Left lung (tissue), 10 donors: ENCODE results near the gene ABCA1. TPM values are rescaled to one million over a fixed set of nuclear protein-coding genes. Genes with fewer than 3 reads are reported as not detected.

Experiments
- ATAC-seq: fragments of 200-7000 bp; cut with Tn5 transposase; one replicate; pipeline ENCODE4 v1.9.1; 2020; ENCODE audit warnings: moderate library complexity
- DNase-seq, 4 donors: peaks; one replicate each; pipeline ENCODE4 v3.0.0-alpha.2; 2013 to 2020
- H3K27ac ChIP-seq, 2 donors: fragments of 200-600 bp; sonication (generic) in 1 of 2; one replicate each; pipeline versions ENCODE4 v1.5.0 to v1.8.0; 2020 to 2021
- H3K27me3 ChIP-seq, 2 donors: fragments of 200-600 bp; sonication (generic) in 1 of 2; one replicate each; pipeline versions ENCODE4 v1.5.0 to v1.8.0; 2020 to 2021
- H3K36me3 ChIP-seq, 2 donors: fragments of 200-600 bp; sonication (generic) in 1 of 2; one replicate each; pipeline versions ENCODE4 v1.5.0 to v1.8.0; 2020 to 2021
- H3K4me1 ChIP-seq, 2 donors: fragments of 200-600 bp; one replicate each; pipeline ENCODE4 v1.8.0; 2021
- H3K4me3 ChIP-seq, 2 donors: fragments of 200-600 bp; sonication (generic) in 1 of 2; one replicate each; pipeline versions ENCODE4 v1.5.0 to v1.8.0; 2020 to 2021; ENCODE audit warnings: mild to moderate bottlenecking in 1 of 2
- H3K9me3 ChIP-seq, 2 donors: fragments of 200-600 bp; sonication (generic) in 1 of 2; one replicate each; pipeline versions ENCODE4 v1.5.0 to v1.8.0; 2020 to 2021
- CTCF ChIP-seq, 2 donors: fragments of 200-600 bp; sonication (generic) in 1 of 2; IDR thresholded peaks; one replicate each; pipeline versions ENCODE4 v1.5.0 to v1.8.0; 2021; ENCODE audit warnings: antibody characterized with exemption in 2 of 2
- intact Hi-C, 2 donors: fragments of 100-400 bp; cut with DNase I; formaldehyde crosslinking; loops; one replicate each; pipeline versions ENCODE4 v1.11.2 to v1.14.2; 2022
- polyA plus RNA-seq, 6 donors: library from polyadenylated mRNA; unstranded; fragments of 120-200 nt; gene quantifications; one replicate each; pipeline ENCODE4 v1.2.1, GENCODE V29; 2013; ENCODE audit not compliant: insufficient read length in 6 of 6
- total RNA-seq, 2 donors: library from RNA; stranded (reverse); fragmentation: NEBNext Ultra II Directional; extraction: Animal tissue kit (Norgen Biotek cat#: 25700); gene quantifications; one replicate each; pipeline ENCODE4 v1.2.1, GENCODE V29; 2021
- donor health status: DM: no; HTN: yes; CAD: no.
- donor health status: DM: no; HTN: no; CAD: no.

The ABCA1 gene
- total and polyA plus RNA-seq, 8 donors, result 12.8 to 53.0 (median 18.2) TPM

GRCh38 chr9:104883169-104883568 is 44.8 kb downstream of the ABCA1 start:
- DNase-seq (no peak), ATAC-seq (no peak)
- H3K27me3 ChIP-seq, result no peaks in the 10 kb centered on the region
- H3K4me1 ChIP-seq, result peaks cover 6 to 13% of the 10 kb centered on the region in 2 donors
- no peak overlapping the region for H3K4me3 ChIP-seq
- intact Hi-C loops, result no loop called here
- H3K9me3 ChIP-seq, result no peaks in the 10 kb centered on the region
- no peak overlapping the region for H3K27ac ChIP-seq
- peaks cover 0 to 78% of the 10 kb centered on the region in 2 donors for H3K36me3 ChIP-seq
- no peak for TF ChIP-seq CTCF (IDR thresholded peaks at IDR 0.05)

GRCh38 chr9:104882566-104882965 is 45.4 kb downstream of the ABCA1 start:
- intact Hi-C loops, result no loop called here
- H3K36me3 ChIP-seq, result peaks cover 0 to 72% of the 10 kb centered on the region in 2 donors
- ATAC-seq, result no peak

GRCh38 chr9:104882086-104882485 is 45.9 kb downstream of the ABCA1 start:
- Histone ChIP-seq H3K4me1 (peaks cover 6 to 13% of the 10 kb centered on the region in 2 donors), H3K4me3 (no peak overlapping the region), H3K9me3 (no peaks in the 10 kb centered on the region), H3K27me3 (no peaks in the 10 kb centered on the region), H3K36me3 (peaks cover 0 to 67% of the 10 kb centered on the region in 2 donors), H3K27ac (no peak overlapping the region)
- intact Hi-C loops, result no loop called here
- TF ChIP-seq CTCF (IDR thresholded peaks at IDR 0.05), result no peak
- ATAC-seq (no peak), DNase-seq (no peak)

More at GRCh38 chr9:104882566-104882965, 45.4 kb downstream of the ABCA1 start:
- Histone ChIP-seq H3K27ac (no peak overlapping the region), H3K9me3 (no peaks in the 10 kb centered on the region), H3K4me1 (peaks cover 6 to 13% of the 10 kb centered on the region in 2 donors), H3K4me3 (no peak overlapping the region), H3K27me3 (no peaks in the 10 kb centered on the region)
- DNase-seq, result no peak
- no peak for TF ChIP-seq CTCF (IDR thresholded peaks at IDR 0.05)

GRCh38 chr9:104879555-104880309 is 48.2 kb downstream of the ABCA1 start:
- no peak overlapping the region for H3K4me3 ChIP-seq
- peak in 1 of 4 donors; percentile 24 for DNase-seq
- H3K9me3 ChIP-seq, result no peaks in the 10 kb centered on the region
- peaks cover 0 to 62% of the 10 kb centered on the region in 2 donors for H3K36me3 ChIP-seq
- ATAC-seq, result peak; percentile 60
- peaks cover 6 to 13% of the 10 kb centered on the region in 2 donors for H3K4me1 ChIP-seq
- intact Hi-C loops, result no loop called here
- TF ChIP-seq CTCF (IDR thresholded peaks at IDR 0.05), result no peak
- H3K27me3 ChIP-seq, result no peaks in the 10 kb centered on the region
- H3K27ac ChIP-seq, result peak overlapping the region; percentile 43 to 60

GRCh38 chr9:104876587-104876986 is 51.4 kb downstream of the ABCA1 start:
- no peak for ATAC-seq
- no peaks in the 10 kb centered on the region for H3K9me3 ChIP-seq
- H3K27ac ChIP-seq, result no peak overlapping the region

More at GRCh38 chr9:104876587-104876986, 51.4 kb downstream of the ABCA1 start:
- no peak for DNase-seq
- Histone ChIP-seq H3K4me1 (peaks cover 20 to 42% of the 10 kb centered on the region in 2 donors), H3K4me3 (no peak overlapping the region), H3K27me3 (no peaks in the 10 kb centered on the region), H3K36me3 (peaks cover 0 to 31% of the 10 kb centered on the region in 2 donors)
- intact Hi-C loops, result no loop called here
- no peak for TF ChIP-seq CTCF (IDR thresholded peaks at IDR 0.05)
